H54 (cell line): ENCODE results near the gene CATSPER2.
"Not testable (repeated sequence)": the region's sequence is repeated elsewhere in the genome, so short reads cannot be mapped to it uniquely, and the experiment has no call there.

ENCODE experiments used
- DNase-seq: peaks from one replicate; pipeline ENCODE4 v3.0.0; 2011; ENCODE audit warnings: low spot score, mixed read lengths; ENCODE audit not compliant: insufficient read length
- FAIRE-seq: peaks from 3 replicates; lab custom pipeline; 2011; peaks lifted over from hg19 to GRCh38; lab: Jason Lieb, UNC
- POLR2A ChIP-seq: IDR thresholded peaks from 2 replicates; pipeline ENCODE4 v1.6.1; 2011; ENCODE audit warnings: low read depth, mild to moderate bottlenecking, low read length

Gene CATSPER2

DNA sequence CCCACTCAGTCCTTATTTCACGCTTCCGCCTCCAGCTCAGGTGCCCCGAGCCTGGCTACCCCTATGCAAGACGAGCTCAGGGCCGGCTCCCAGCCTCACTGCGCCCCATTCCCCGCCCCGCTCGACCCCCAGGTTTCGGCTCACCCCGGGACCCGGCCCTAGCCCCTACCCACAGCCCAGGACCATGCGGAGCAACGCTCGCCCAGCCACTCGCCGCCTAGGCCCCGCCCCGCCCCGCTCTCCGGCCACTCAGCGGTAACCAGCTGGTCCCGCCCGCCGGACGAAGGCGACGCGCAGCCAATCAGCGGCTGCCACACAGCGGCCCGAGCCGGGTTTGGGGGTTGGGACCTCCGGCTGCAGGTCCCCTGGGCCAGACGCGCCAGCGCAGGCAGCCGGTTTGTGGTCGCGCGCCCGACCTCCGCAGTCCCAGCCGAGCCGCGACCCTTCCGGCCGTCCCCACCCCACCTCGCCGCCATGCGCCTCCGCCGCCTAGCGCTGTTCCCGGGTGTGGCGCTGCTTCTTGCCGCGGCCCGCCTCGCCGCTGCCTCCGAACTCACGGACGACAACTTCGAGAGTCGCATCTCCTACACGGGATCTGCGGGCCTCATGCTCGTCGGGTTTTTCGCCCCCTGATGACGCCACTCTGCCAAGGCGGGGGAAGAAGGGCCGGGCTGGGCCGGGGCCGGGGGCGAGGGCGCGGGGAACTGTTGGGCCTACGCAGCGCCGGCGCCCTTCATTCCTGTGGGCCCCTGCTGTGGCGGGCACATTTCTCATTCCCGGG lies at the start of gene CATSPER2:
Gene CATSPER2, minus strand, starts transcription at position 196 of the 781 bp plus-strand sequence. CDS start 783 bp downstream, outside the sequence.
- no peak for TF ChIP-seq POLR2A
- no peak for FAIRE-seq
- no peak for DNase-seq

DNA sequence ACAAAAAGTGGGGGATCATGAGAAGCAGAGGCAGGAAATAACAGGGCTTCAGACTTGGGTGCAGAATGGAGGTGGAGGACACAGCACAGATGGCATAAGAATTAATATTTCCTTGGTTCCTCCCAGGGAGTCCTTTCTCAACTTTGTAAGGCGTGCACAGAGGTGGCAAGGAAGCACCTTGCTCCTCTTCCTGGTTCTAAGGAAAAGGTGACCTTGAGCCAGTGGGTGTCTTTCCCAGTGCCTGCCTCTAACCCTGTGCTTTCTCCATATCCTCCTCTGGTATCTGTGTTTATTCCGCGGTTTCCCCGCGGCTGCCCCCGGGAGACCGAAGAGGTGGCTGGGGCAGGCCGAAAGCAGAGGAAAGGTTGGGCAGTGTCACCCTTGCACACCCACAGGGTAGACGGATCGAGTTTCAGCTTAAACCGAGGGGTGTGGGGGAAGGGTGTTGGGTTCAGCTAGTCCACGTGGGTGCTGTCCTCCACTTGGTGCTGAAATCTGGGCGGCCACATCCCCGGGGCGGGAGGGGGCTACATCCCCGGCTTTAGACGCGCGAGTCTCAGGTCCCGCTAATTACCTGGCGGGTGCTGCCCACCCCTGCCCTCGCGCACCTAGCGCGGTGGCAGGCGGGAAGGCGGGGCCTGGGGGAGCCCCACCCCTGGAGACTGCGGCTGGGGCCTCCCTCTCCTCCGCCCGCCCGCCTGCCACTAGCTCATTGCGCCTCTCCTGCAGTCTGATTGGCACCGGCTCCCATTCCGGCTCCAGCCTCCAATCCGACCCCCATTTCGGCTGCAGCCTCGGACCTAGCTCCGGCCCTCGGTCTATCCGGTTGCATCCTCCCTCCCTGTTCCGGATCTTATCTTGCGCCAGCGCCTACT lies 44.7 kb upstream of the CATSPER2 start, which contains the start of gene CKMT1A:
Gene CKMT1A, plus strand, starts transcription at position 712 of the 875 bp plus-strand sequence. CDS start 192 bp downstream, outside the sequence.
- not testable (repeated sequence) for FAIRE-seq, DNase-seq

DNA sequence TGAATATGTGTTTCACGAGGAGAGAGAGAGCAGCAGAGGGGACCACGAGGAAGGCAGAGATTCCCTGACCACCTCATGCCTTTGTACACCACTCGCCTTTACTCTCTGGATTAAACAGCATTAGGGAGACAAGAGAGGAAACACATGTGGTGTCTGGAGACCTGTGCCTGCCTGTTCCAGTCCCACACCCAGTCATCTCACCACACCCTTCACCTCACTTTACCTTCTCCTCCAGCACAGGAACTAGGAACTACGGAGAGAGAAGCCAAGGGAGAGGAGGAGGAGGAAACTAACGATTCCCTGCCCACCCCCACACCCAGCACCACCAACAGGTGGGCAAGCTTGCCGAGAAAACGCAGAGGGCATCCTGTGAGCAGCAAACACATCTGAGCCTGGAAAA lies 44.0 kb upstream of the CATSPER2 start:
- not testable (repeated sequence) for DNase-seq, FAIRE-seq

DNA sequence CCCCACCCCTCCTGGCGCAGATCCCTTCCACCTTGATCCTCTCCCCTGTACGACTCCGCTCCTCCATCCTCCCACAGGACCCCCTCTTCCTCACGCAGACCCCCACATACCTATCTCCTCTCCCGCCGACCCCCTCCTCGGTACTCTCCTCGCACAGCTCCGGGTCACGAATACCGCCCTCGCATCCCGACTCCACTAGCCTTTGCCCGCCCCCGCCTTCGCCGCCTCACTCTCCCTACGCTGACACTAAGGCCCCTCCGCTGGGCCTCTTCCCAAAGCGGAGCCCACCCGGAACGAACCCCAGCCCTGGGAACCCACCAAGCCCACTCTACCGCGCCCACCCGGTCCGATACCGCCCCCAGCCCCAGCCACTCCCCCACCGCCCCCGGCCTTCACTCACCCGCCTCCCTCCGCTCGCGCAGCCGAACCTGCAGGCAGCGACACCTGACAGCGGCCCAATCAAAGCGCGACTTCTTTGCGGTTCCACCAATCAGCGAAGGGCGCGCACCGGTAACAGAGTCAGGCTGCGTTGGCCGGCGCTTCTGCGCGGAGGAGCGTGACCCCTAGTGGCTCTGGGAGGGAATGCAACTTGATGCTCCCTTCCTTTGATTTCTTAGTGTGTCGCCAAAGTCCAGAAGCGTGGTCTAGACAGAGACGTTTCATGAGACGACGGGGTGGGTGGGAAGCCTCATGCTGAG lies 41.1 kb upstream of the CATSPER2 start:
- not testable (repeated sequence) for DNase-seq
- FAIRE-seq, result peak; percentile 94

DNA sequence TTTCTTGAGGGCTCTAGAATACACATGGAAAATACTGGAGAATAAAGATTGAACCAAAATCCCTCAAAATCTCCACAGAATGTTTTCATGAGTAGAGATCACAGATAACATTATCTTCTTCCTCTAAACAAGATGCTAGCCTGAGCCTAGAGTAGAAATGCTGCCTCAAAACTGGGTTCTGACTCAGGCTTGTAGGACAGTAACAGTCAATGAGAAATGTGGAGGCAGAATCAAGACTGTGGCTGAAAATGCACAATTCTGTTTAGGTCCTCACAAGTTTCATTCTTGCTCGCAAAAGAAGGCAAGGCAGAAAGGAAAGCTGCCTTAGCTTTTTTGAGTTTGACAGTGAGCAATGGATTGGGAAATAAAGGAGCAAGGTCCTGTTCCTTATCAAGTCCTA lies 25.5 kb upstream of the CATSPER2 start:
- FAIRE-seq, DNase-seq: not testable (repeated sequence)

DNA sequence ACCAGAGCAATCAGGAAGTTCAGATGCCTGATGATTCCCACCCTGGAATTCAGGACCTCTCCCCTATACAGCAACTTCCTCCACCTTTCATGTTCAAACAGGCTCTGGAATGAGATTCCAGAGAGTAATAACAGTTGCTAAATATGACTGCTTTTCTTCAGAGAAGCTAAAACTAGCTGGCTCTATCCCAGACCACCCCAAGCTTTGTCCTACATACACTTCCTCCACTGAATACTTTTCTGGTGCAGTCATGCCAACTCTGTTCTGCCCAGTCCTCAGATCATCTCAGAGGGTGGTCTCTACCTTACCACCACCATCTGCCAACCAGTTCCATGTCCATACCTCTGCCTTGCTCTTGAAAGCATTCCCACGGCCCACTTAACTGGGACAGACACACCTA lies 17.5 kb upstream of the CATSPER2 start:
- FAIRE-seq, DNase-seq: not testable (repeated sequence)

DNA sequence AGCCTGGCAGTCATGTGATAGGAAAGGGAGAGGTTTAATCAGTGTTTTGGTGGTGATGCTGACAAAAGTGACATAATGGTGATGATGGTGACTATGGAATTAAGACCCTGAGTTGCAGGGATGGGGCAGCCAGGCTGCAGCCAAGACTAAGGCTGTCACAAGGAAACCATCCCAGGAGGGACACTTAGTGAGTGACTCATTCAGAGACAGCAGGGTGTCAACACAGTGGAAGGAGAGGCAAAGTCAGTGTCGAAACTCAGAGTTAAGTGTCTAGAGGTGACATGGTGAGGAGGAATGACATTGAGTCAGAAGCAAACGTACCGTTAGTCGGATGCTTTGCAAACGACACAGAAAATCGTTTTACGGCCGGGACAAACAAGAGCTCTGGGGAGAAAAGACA lies 14.7 kb upstream of the CATSPER2 start:
- not testable (repeated sequence) for FAIRE-seq, DNase-seq

DNA sequence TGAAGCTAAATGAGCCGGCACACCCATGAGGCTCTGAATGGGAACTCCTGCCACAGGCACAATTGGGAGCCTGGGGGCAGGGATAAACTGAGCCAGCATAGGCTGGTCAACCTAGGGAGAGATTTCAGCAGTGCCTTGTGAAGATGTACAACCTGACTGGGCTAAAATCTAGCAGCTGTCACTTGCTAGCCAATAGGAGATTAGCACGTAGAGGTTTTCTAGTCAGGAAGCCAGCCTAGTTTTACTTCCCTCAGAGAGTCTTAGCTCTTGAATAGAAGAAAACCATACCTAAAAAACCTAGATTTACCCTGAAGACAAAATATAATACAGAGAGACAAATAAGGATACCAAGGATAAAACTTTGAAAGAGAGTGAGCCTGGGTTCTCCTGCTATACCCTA lies 13.6 kb upstream of the CATSPER2 start:
- DNase-seq, FAIRE-seq: not testable (repeated sequence)

DNA sequence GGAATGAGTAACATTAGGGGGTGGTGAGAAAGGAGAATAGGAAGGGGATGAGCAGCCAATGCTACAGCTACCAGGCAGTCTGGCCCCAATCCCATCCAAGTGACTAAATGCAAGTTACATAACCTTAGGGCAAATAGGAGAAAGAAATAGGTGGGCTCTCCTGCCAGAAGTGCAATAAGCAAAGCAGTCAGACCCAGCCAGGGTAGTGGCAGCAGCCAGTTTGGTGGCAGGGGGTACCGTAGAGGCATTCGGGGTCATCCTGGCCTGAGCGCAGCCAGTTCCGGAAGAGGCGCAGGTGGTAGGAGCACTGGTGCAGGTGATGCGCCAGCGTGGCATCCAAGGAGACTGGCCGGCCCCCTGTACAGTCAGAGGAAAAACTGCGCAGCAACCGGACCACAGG lies 11.1 kb upstream of the CATSPER2 start:
- DNase-seq, FAIRE-seq: not testable (repeated sequence)

DNA sequence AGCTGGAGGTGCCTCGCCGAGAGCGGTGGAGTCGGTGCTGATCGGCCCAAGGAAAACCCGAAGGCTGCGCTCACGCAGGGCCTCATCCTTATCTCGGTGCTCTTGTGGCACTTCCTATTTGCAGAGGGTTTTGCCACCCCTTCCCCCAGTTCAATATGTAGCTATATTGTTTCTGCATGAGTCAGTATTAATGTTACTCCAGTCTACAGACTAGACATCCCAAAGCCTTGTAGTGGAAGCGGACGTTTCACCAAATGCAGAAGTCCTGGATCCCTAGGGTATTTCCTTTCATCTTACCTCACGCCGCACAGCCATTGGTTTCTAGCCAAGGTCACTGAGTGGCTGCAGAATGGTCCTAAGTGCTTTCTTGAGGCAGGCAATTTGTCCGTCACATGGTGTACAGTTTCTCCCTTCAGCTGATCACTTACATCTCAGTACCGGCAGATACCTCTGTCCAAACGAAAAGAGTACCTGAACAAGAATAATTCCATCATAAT lies 834 bp upstream of the CATSPER2 start:
- FAIRE-seq, DNase-seq: not testable (repeated sequence)

DNA sequence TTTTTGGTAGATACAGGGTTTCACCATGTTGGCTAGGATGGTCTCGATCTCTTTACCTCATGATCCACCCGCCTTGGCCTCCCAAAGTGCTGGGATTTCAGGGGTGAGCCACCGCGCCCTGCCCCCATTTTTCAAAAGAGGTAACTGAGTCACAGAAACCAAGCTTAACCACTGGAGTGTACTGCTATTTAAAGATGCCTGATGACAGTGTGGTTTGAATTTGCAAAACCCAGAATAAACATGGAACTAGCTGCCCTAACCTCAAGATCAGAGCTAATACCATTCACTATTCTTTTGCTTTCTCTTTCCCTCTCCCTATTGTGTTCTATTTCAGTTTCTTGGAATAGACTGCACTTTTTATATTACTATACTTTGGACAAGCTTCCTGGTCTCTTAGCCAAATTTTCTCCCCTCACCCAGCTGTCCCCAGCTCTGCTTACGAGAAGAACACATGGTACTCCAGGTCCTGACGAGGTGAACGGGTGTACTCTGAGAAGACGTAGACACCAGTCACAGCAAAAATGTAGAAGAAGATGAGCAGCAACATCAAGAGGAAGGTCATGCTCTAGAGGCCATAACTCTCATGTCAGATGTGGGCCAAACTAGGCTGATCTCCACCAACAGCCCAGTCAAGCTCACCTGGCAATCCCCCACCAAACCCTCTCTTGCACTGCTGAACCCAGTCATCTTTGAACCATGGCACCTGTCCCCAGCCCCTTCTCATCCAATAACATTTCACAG lies 10.0 kb downstream of the CATSPER2 start:
- DNase-seq, FAIRE-seq: not testable (repeated sequence)

DNA sequence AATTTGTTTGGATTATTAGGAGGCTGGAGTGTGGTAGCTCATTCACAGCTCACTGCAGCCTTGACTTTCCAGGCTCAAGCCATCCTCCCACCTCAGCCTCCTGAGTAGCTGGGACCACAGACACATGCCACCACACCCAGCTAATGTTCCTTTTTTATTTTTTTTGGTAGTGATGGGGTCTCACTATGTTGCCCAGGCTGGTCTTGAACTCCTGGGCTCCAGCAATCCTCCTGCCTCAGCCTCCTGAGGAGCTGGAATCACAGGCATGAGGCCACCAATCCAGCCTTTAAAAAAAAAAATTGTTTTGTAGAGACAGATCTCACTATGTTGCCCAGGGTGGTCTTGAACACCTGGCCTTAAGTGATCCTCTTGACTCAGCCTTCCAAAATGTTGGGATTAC lies 21.7 kb downstream of the CATSPER2 start:
- DNase-seq, FAIRE-seq: not testable (repeated sequence)

DNA sequence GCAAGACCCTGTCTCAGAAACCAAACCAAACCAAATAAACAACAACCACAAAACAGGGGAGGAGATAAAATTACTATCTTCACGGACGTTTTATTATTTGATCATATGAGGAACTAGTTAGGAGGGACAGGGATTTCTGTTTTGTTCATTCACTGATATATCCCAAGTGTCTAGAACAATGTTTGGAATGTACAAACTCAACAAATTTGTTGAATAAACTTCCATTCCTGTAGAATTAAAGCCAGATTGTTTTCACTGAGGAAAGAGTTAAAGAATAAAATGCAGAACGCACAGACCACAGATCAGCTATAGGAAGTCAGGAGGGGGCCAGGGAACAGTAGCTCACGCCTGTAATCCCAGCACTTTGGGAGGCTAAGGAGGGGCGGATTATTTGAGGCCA lies 23.5 kb downstream of the CATSPER2 start:
- no peak for FAIRE-seq
- no peak for TF ChIP-seq POLR2A
- DNase-seq, result no peak

DNA sequence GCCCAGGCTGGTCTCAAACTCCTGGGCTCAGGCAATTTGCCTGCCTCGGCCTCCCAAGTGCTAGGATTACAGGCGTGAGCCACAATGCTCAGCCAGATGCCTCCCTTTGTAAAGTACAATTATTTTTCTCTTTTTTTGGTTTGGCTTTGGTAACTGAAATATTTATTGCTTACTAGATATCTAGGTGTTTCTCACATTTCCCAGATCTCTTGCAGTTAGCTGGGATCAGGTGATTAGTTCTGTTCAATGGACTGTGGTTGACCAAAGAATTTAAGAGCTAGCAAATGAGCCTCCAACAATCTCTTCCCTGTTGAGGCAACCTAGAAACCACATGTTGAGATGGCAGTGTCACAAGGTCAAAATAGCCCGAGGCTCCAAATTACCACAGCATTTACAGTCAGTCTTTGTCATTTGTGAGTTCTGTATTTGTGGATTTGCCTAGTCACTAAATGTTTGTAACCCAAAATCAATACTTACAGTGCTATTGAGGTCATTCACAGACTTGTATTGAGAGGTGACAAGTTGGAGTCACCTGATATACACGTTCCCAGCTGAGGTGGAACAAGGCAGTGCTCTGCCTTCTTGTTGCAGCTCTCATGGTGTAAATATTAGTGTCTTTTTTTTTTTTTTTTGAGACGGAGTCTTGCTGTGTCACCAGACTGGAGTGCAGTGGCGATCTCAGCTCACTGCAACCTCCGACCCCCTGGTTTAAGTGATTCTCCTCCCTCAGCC lies 26.4 kb downstream of the CATSPER2 start:
- DNase-seq, result not testable (repeated sequence)
- peak; percentile 83 for FAIRE-seq

DNA sequence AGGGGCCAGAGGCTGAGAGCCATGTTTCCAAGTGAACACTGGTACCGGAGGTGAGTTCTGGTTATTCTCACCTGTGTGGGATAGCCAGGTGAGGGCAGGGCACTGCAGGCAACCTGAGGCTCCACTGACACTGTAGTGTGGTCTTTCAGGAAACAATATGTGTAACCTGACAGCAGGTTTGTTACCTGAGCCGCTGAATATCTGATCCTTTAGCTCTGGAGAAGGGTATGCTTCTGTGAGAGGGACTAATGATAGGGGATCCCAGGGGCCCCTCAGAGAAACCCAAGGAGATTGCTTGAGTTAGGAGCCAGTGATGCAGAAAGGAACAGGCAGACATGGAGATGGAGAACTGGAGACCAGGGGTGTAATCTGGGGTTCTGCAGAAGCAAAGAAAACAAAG lies 29.9 kb downstream of the CATSPER2 start, which contains the start of gene STRC:
Gene STRC, minus strand, starts transcription at position 101 of the 400 bp plus-strand sequence. Its CDS starts 78 bp downstream, at position 23.
- not testable (repeated sequence) for FAIRE-seq

DNA sequence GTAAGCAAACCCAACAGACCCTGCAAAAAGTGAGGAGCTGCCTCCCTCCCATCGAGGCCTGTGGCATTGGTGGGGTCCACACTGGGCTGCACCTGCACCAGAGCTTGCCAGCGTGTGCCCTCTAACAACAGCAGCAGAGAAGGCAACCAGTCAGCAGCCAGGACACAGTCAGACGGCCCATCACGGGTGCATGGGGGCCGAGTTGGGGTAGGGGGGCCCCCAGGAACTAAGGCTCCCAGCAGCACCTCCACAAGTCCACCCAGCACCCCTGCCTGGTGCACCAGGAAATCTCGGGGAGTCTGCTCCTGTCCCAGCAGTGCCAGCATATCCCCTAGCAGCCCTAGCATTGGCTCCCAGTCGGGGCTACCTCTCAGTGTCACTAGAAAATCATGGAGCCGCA lies 30.9 kb downstream of the CATSPER2 start:
- FAIRE-seq, DNase-seq: not testable (repeated sequence)

More for the DNA sequence above, 29.9 kb downstream of the CATSPER2 start, which contains the start of gene STRC:
- not testable (repeated sequence) for DNase-seq

DNA sequence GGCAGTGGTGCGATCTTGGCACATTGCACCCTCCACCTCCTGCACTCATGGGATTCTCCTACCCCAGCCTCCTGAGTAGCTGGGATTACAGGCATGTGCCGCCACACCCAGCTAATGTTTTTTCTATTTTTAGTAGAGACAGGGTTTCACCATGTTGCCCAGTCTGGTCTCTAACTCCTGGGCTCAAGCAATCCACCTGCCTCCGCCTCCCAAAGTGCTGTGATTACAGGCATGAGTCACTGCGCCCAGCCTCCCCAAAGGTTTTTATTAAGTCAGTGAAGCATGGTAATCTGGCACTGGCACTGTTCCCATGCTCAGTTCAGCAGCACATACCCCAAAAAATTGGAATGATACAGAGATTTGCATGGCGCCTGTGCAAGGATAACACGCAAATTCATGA lies 46.4 kb downstream of the CATSPER2 start:
- FAIRE-seq, result not testable (repeated sequence)
- peak; percentile 23 for DNase-seq

DNA sequence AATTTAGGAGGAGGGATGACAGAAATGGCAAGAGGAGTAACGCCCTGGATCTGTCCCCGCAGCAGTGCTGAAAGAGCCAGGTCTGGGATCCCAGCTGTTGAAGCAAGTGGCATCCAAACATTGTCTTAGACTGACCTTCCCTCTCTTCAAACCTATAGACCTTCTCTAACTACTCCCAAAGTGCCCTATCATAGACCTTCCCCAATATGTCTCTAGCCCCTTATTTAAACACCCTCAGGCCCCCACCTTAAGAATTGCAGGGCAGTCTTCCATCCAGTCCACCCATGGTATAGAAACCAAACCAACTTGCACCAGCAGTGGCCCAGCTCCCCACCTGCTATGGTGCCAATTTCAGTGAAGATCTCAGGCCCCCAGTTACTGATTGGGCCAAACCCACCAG lies 48.4 kb downstream of the CATSPER2 start:
- not testable (repeated sequence) for DNase-seq, FAIRE-seq
